Measurements from ENCODE around the gene DENR. TPM values are rescaled to one million over a fixed set of nuclear protein-coding genes. Genes with fewer than 3 reads are reported as not detected.

DENR gene
- polyA plus RNA-seq, 1 donor (not counting 4 experiments of a cell fraction or from before 2014, with no cell fraction given): 59.8 TPM

GRCh38 chr12:122740351-122740750, 12.3 kb upstream of the DENR start:
- H3K27ac ChIP-seq (ENCODE audit: control insufficient read depth, insufficient read depth, low read length): no peak overlapping the region
- H3K27me3 ChIP-seq (ENCODE audit: control insufficient read depth, extremely low read depth, insufficient read depth, low read length): no peaks in the 10 kb centered on the region
- no peaks in the 10 kb centered on the region for H4K20me1 ChIP-seq (ENCODE audit: control insufficient read depth, extremely low read depth, insufficient read depth, low read length)
- FAIRE-seq (no peak), DNase-seq (ENCODE audit: low read depth, low spot score) (no peak)
- no peaks in the 10 kb centered on the region for H3K9me3 ChIP-seq (ENCODE audit: control insufficient read depth, low read depth, low read length)
- H3K79me2 ChIP-seq (ENCODE audit: control insufficient read depth, insufficient read depth, low read length): no peaks in the 10 kb centered on the region
- no peaks in the 10 kb centered on the region for H3K36me3 ChIP-seq (ENCODE audit: control insufficient read depth in 2 of 2, extremely low read depth in 1 of 2, insufficient read depth in 2 of 2, low read length in 2 of 2)
- H3K4me3 ChIP-seq (ENCODE audit: control insufficient read depth in 2 of 3, extremely low read depth in 1 of 3, insufficient read depth in 2 of 3, low read depth in 1 of 3, low read length in 3 of 3): no peak overlapping the region
- H3K9me1 ChIP-seq (ENCODE audit: control insufficient read depth, extremely low read depth, insufficient read depth, low read length): no peaks in the 10 kb centered on the region
- TF ChIP-seq CTCF (optimal IDR thresholded peaks at IDR 0.05 in 1 of 3, IDR thresholded peaks at IDR 0.05 in 1 of 3, conservative IDR thresholded peaks at IDR 0.05 in 1 of 3; ENCODE audit: extremely low read depth in 1 of 3, insufficient read depth in 2 of 3, low read length in 3 of 3) (no peak), EZH2 (IDR thresholded peaks at IDR 0.05; ENCODE audit: low read length) (no peak)
- H2AFZ ChIP-seq (ENCODE audit: control insufficient read depth, low read length): no peak overlapping the region
- dilution Hi-C loops (cut with MboI; ENCODE audit: extremely low pct_ligation_motif_present, low sequenced_read_pairs): no loop called here
- H3K4me2 ChIP-seq (ENCODE audit: control insufficient read depth, extremely low read depth, insufficient read depth, low read depth, low read length): no peak overlapping the region
- no peaks in the 10 kb centered on the region for H3K4me1 ChIP-seq (ENCODE audit: control insufficient read depth, extremely low read depth, insufficient read depth, low read length)
- no peak overlapping the region for H3K9ac ChIP-seq (ENCODE audit: control insufficient read depth, extremely low read depth, insufficient read depth, low read length)

- Histone ChIP-seq H3K9ac (ENCODE audit: control insufficient read depth, extremely low read depth, insufficient read depth, low read length) (no peak overlapping the region), H3K9me1 (ENCODE audit: control insufficient read depth, extremely low read depth, insufficient read depth, low read length) (no peaks in the 10 kb centered on the region), H3K79me2 (ENCODE audit: control insufficient read depth, insufficient read depth, low read length) (no peaks in the 10 kb centered on the region), H3K9me3 (ENCODE audit: control insufficient read depth, low read depth, low read length) (no peaks in the 10 kb centered on the region), H4K20me1 (ENCODE audit: control insufficient read depth, extremely low read depth, insufficient read depth, low read length) (no peaks in the 10 kb centered on the region), H3K27ac (ENCODE audit: control insufficient read depth, insufficient read depth, low read length) (no peak overlapping the region), H2AFZ (ENCODE audit: control insufficient read depth, low read length) (no peak overlapping the region), H3K27me3 (ENCODE audit: control insufficient read depth, extremely low read depth, insufficient read depth, low read length) (no peaks in the 10 kb centered on the region), H3K36me3 (ENCODE audit: control insufficient read depth in 2 of 2, extremely low read depth in 1 of 2, insufficient read depth in 2 of 2, low read length in 2 of 2) (no peaks in the 10 kb centered on the region), H3K4me3 (ENCODE audit: control insufficient read depth in 2 of 3, extremely low read depth in 1 of 3, insufficient read depth in 2 of 3, low read depth in 1 of 3, low read length in 3 of 3) (no peak overlapping the region), H3K4me2 (ENCODE audit: control insufficient read depth, extremely low read depth, insufficient read depth, low read depth, low read length) (no peak overlapping the region), H3K4me1 (ENCODE audit: control insufficient read depth, extremely low read depth, insufficient read depth, low read length) (peaks cover 3% of the 10 kb centered on the region)
- TF ChIP-seq EZH2 (IDR thresholded peaks at IDR 0.05; ENCODE audit: low read length): no peak
- TF ChIP-seq CTCF (optimal IDR thresholded peaks at IDR 0.05 in 1 of 3, IDR thresholded peaks at IDR 0.05 in 1 of 3, conservative IDR thresholded peaks at IDR 0.05 in 1 of 3; ENCODE audit: extremely low read depth in 1 of 3, insufficient read depth in 2 of 3, low read length in 3 of 3): no peak
- dilution Hi-C loops (cut with MboI; ENCODE audit: extremely low pct_ligation_motif_present, low sequenced_read_pairs): no loop called here
- DNase-seq (ENCODE audit: low read depth, low spot score) (no peak), FAIRE-seq (no peak)
Measured at GRCh38 chr12:122743895-122744525, 8.6 kb upstream of the DENR start.
